Thoracic aorta (tissue), 2 donors: ENCODE results near the gene CCDC88C. TPM values are rescaled to one million over a fixed set of nuclear protein-coding genes. Genes with fewer than 3 reads are reported as not detected.

ENCODE experiments used
- ATAC-seq: fragments of 150-250 bp; one replicate; pipeline ENCODE4 v1.8.0; 2017; ENCODE audit warnings: low read depth; ENCODE audit not compliant: insufficient number of reproducible peaks, low FRiP score
- DNase-seq: peaks from one replicate; pipeline ENCODE4 v3.0.0-alpha.2; 2020; ENCODE audit warnings: low spot score
- H3K27ac ChIP-seq, 2 donors: fragments of 200-600 bp; sonication (generic); 1 replicate in 1 of 2; 2 replicates in 1 of 2; pipeline ENCODE4 v1.5.1; 2016; ENCODE audit warnings: mild to moderate bottlenecking in 2 of 2, moderate library complexity in 2 of 2
- H3K27me3 ChIP-seq: fragments of 200-600 bp; sonication (generic); replicated peaks from 2 replicates; pipeline ENCODE4 v1.6.0; 2016; ENCODE audit warnings: mild to moderate bottlenecking; ENCODE audit not compliant: insufficient read depth
- H3K36me3 ChIP-seq: fragments of 200-600 bp; sonication (generic); one replicate; pipeline ENCODE4 v1.5.1; 2016
- H3K4me1 ChIP-seq, 2 donors: fragments of 200-600 bp; sonication (generic); 1 replicate in 1 of 2; 2 replicates in 1 of 2; pipeline versions ENCODE4 v1.5.1 to v1.6.0; 2016; ENCODE audit warnings: low read depth in 2 of 2, mild to moderate bottlenecking in 1 of 2; ENCODE audit not compliant: control insufficient read depth in 1 of 2
- H3K4me3 ChIP-seq: fragments of 200-600 bp; sonication (generic); 2 replicates; pipeline ENCODE4 v1.5.1; 2016; ENCODE audit warnings: mild to moderate bottlenecking
- H3K9me3 ChIP-seq: fragments of 200-600 bp; sonication (generic); 2 replicates; pipeline ENCODE4 v1.5.1; 2016
- total RNA-seq, 2 donors: library from RNA; depleted of rRNA; stranded (reverse); fragments of >200 nt; gene quantifications; one replicate each; pipeline versions ENCODE4 v1.1.0 to v1.2.3, GENCODE V29; 2016
- TF ChIP-seq, protein P1 (sequence below): fragments of 200-600 bp; sonication (generic); IDR thresholded peaks from one replicate; pipeline ENCODE4 v1.5.1; 2019; ENCODE audit warnings: antibody characterized with exemption

CCDC88C gene
- total RNA-seq, 2 donors from 2014 or later = 3.7 to 11.5 TPM

DNA sequence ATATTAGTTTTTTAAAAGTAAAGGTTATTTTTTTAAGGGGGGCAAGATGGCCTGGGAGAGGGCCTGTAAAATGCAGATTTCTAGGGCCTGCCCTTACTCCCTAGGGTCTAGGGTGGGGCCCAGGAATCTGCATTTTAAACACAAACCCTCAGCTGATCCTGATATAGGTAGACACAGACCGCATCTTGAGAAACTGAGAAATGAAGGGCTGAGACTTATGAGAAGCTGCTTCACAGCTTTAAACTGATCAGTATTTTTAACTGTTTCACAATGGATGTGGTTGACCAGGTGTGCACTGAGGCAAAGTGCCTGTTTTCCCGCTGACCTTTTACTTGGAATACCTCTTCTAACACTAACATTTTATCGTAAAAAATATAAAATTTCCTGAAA is 84.0 kb downstream of the CCDC88C start:
- TF ChIP-seq, protein P1, sequence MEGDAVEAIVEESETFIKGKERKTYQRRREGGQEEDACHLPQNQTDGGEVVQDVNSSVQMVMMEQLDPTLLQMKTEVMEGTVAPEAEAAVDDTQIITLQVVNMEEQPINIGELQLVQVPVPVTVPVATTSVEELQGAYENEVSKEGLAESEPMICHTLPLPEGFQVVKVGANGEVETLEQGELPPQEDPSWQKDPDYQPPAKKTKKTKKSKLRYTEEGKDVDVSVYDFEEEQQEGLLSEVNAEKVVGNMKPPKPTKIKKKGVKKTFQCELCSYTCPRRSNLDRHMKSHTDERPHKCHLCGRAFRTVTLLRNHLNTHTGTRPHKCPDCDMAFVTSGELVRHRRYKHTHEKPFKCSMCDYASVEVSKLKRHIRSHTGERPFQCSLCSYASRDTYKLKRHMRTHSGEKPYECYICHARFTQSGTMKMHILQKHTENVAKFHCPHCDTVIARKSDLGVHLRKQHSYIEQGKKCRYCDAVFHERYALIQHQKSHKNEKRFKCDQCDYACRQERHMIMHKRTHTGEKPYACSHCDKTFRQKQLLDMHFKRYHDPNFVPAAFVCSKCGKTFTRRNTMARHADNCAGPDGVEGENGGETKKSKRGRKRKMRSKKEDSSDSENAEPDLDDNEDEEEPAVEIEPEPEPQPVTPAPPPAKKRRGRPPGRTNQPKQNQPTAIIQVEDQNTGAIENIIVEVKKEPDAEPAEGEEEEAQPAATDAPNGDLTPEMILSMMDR = no peak
- no peak overlapping the region for H3K27ac ChIP-seq
- H3K36me3 ChIP-seq = no peaks in the 10 kb centered on the region
- peaks cover 0 to 19% of the 10 kb centered on the region in 2 donors for H3K4me1 ChIP-seq
- no peak for DNase-seq
- H3K4me3 ChIP-seq = no peak overlapping the region
- no peak for ATAC-seq
- H3K9me3 ChIP-seq = no peaks in the 10 kb centered on the region
- no peaks in the 10 kb centered on the region for H3K27me3 ChIP-seq

DNA sequence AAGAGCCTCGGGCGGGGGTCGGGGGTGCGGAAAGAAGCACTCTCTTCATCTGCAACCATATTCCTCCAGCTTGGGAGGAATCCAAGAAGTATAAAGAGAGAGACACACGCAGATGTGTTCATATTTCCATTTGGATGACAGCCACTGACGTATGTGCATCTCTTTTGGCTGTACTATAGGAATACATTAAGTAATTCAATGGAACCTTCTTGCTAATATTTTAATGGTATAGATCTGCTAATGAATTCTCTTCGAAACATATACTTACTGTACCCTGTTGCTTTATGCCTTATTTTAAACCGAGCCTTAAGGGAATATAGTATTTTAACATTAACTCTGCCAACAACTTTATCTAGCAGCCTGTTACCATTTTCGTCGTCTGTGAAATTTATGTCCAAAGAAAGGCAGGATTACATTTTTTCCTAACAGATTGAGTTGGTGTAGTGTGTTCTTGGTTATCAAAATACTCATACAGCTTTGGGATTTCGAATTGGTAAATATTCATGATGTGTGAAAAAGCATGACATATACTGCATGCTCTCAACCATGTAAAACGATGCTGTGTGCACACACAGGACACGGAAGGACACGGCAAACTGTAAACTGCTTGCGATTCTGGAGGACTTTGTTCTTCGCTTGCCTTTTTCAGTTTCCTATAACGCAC is 84.5 kb downstream of the CCDC88C start:
- H3K4me1 ChIP-seq = peaks cover 0 to 19% of the 10 kb centered on the region in 2 donors
- H3K36me3 ChIP-seq = no peaks in the 10 kb centered on the region
- no peak overlapping the region for H3K27ac ChIP-seq
- H3K27me3 ChIP-seq = no peaks in the 10 kb centered on the region
- H3K4me3 ChIP-seq = no peak overlapping the region
- DNase-seq (no peak), ATAC-seq (no peak)
- TF ChIP-seq, protein P1 = no peak
- no peaks in the 10 kb centered on the region for H3K9me3 ChIP-seq

- Histone ChIP-seq H3K4me3 (no peak overlapping the region), H3K36me3 (no peaks in the 10 kb centered on the region), H3K27me3 (no peaks in the 10 kb centered on the region), H3K9me3 (no peaks in the 10 kb centered on the region), H3K4me1 (peaks cover 0 to 19% of the 10 kb centered on the region in 2 donors), H3K27ac (no peak overlapping the region)
- ATAC-seq (no peak), DNase-seq (no peak)
- TF ChIP-seq, protein P1 = no peak
These were observed 85.2 kb downstream of the CCDC88C start for GRCh38 chr14:91332171-91332985.

DNA sequence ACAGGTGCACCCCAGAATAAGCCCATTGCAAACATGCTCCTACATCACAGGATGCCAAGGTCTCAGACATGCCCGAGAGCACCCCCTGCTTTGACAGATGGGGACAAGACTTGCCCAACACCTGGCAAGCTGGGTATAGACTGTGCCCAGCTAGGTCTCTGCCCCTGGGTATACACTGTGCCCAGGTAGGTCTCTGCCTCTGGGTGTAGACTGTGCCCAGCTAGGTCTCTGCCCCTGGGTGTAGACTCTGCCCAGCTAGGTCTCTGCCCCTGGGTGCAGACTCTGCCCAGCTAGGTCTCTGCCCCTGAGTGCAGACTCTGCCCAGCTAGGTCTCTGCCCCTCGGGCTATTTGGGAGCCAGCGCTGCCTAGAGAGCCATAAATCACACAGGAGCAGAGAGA is 85.9 kb downstream of the CCDC88C start:
- Histone ChIP-seq H3K36me3 (no peaks in the 10 kb centered on the region), H3K27me3 (no peaks in the 10 kb centered on the region), H3K4me3 (no peak overlapping the region), H3K9me3 (no peaks in the 10 kb centered on the region), H3K4me1 (peaks cover 0 to 19% of the 10 kb centered on the region in 2 donors), H3K27ac (no peak overlapping the region)
- ATAC-seq = no peak
- TF ChIP-seq, protein P1 = no peak
- no peak for DNase-seq

DNA sequence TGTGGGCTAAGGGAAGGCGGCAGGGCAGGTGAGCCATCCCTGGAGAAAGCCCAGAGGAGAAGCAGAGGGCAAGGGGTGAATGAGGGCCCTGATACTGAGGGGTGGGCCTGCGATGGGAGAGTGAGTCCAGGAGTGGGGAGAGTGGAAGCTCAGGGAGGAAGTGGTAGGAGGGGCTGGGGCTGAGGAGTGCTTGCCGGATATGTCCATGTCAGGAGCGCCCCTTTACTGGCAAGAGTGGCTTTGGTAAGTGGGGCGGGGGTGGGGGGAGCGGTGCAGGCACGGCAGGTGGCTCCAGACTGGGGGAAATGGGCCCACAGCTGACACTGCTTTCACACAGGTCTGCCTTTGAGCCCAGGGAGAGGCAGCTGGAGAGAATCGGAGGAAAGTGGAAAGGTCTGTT is 86.8 kb downstream of the CCDC88C start:
- Histone ChIP-seq H3K27ac (no peak overlapping the region), H3K36me3 (no peaks in the 10 kb centered on the region), H3K4me3 (no peak overlapping the region), H3K9me3 (no peaks in the 10 kb centered on the region), H3K27me3 (no peaks in the 10 kb centered on the region), H3K4me1 (peaks cover 0 to 19% of the 10 kb centered on the region in 2 donors)
- DNase-seq = no peak
- TF ChIP-seq, protein P1 = no peak
- ATAC-seq = no peak
